GM21381 (cell line): ENCODE measurements around the gene GNPTAB.

Source experiments
- ATAC-seq: cut with Tn5 transposase; IDR thresholded peaks from one replicate; pipeline ENCODE4 v1.9.1; 2021; ENCODE audit warnings: mild to moderate bottlenecking, moderate library complexity; ENCODE audit not compliant: unreplicated experiment

Gene GNPTAB

GRCh38 chr12:101775816-101776215 lies 54.9 kb downstream of the GNPTAB start:
- ATAC-seq = no peak

DNA sequence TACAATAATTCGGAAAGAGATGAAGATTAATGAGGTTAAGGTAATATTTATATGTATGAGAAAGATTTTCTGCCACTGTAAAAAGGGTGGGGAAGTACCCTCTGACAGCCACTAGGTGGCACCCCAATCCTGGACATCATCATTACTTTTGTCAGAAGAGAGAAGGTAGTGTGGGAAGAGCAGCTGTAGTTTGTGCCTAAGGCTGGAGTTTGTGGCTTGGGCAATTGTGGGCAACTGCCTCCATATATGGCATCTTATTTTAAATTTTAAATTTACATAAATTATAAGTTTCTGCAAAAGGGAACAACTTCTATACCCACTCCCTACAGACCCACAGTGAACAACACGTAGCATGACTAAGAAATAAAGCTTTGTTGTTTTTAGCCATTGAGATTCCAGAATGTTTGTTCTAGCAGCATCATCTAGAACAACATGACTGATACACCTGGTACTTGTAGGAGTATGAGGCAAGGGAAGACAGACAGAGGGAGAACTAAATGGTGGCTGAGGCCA lies 57.1 kb downstream of the GNPTAB start:
- ATAC-seq = peak; percentile 87

DNA sequence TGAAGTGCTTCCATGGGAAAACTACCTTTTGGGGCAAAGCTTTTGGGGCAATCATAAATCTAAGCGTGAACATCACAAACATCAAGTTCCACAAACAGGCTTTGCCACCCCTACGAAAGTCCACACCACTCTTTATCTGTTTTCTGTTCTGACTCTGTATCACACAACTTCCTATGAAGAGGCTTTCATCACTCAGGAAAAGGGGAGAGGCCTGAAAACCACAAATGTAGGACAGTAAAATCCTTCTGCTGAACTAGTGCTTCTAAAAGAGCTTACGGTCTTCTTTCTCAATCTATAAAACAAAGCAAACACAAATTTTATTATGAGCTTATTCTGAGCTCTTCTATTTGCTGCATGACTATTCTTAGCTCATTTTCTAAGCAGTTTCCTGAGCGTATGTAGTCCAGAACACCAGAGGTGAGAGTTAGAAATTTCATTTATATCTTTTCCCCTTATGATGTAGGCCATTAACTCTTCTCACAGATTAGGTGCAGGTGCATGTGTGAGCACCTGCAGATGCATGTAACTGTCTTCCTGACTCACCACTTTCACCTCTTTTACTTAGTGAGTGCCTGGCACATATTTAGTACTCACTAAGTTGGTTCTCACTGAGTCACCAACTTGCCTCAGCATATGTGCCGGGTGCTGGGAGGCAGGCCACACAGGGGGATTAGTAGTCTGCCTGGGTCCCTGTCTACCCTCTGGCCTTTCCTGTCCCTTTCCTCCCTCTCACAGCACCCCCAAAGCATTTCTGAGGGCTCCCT lies 58.6 kb downstream of the GNPTAB start:
- ATAC-seq = no peak

DNA sequence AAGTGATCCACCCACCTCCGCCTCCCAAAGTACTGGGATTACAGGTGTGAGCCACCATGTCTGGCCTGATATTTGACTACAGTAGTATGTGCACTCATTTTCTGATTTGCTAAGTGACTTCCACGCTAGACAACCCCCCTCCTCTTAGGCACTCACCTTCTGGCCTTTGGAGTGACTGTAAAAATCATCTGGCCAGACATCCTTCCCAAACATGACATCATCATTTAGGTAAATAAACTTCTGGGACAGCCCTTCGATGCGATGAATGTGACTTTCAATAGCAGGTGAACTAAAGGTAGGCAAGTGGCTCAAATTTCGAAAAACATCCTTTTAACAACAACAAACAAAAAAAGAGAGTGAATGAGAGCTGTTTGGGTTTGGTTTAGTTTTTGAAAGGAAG lies 60.9 kb downstream of the GNPTAB start:
- ATAC-seq = no peak

- ATAC-seq = no peak
Measured at GRCh38 chr12:101768781-101769180, 62.0 kb downstream of the GNPTAB start.

DNA sequence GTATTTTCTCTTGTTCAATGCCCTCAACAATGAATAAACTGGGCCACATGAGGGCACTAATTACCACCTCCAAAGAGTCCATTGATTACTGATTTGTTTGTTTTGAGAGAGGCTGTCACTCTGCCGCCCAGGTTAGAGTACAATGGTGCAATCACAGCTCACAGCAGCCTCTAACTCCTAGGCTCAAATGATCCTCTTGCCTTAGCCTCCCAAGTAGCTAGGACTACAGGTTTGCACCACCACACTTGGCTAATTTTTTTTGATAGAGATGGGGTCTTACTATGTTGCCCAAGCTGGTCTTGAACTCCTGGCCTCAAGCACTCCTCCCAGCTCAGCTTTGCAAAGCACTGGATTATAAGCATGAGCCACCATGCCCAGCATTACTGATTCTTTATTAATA lies 63.2 kb downstream of the GNPTAB start:
- no peak for ATAC-seq

DNA sequence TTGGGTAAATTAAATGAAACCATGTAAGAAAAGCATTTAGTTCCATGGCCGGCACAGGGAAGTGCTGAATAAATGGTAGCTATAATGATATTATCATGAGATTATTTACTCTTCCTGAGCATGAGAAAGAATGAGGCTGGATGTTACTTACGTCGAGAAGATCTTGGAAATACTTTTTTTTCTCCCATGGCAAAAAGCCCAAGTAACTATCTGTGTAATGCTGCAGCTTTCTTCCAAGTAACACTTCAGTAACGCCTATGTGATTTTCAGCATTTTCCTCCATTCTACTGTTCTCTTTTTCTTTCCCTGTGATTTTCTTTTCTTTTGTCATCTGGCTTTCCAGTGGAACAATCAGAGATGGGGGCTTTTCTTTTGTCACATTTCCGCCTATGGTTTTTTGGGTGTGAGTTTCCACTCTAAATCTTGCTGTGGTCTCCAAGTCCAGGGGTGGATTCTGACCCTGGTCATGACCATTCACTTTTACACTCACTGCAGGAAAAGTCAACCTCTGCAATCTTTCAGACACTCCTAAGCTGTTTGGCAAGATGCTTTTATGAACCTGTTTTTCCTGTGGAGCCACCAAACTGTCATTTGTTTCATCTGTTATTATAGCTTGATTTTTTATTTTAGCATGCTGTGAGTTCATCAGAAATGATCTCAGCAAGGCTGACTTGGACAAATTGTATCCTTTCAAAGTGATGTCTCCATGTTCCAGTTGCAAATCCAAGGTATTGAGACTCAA lies 66.5 kb downstream of the GNPTAB start:
- ATAC-seq = no peak

GRCh38 chr12:101763246-101763931 lies 67.4 kb downstream of the GNPTAB start:
- no peak for ATAC-seq

DNA sequence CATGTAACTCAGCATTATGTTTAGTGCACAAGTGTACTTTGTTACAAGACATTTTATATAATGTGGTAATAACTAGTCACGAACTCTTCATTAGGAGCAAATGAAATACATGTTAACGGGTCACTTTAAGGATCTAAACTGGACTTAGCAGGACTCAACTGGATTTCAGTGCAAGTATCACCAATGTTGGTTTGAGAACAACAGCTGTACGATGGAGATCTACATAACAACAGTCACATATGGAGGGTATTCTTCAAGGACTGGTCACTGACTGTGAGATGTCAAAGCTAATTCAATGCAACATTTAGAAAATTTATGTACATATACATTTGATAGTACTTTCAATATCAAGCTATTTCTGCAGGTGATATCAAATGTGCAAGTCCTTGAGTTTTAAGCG lies 69.0 kb downstream of the GNPTAB start:
- no peak for ATAC-seq

DNA sequence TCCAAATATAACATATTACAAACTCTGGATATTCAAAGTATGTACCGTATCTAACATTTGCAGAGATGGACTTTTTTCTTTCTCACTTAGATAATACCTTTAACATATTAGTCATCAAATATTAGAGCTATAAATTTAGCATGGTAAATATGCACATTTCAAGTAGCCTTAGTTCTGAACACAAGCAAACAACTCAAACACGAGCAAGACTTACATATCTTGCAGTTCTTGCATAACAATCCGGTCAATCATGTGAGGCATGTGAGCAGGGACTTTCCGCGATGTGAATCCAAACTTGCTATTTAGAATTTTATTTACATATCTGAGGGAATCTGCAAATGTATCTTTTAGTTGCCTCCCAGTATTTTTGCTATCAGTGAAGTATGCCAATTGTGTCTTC lies 69.4 kb downstream of the GNPTAB start:
- no peak for ATAC-seq

DNA sequence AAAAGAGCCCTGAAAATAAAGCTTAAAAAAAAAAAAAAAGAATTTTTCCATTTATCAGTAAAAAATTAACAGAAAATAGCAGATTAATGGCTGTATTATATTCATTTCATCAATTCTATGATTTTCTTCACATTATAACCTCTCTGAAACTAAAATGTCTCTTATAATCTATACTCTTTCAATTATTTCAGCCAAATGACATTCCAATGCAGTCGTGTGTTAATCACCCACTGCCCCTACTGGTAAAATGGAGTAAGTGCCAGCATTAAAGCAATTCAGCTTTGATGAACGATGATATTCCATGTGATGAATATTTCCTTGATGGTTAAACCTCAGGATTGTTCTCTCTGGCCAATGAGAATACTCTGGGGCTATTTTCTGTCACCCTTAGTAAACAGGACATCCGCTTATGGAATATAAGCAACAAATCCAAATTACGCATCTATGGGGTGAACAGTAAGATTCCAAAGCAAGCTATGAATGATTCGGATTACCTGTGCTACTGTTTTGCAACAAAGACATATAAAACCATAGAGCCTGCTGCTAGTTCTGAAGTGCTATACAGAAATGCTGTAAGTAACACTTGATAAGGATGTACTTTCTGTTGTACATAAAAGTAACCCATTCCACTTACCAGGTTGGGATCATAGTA lies 71.2 kb downstream of the GNPTAB start:
- peak; percentile 57 for ATAC-seq

DNA sequence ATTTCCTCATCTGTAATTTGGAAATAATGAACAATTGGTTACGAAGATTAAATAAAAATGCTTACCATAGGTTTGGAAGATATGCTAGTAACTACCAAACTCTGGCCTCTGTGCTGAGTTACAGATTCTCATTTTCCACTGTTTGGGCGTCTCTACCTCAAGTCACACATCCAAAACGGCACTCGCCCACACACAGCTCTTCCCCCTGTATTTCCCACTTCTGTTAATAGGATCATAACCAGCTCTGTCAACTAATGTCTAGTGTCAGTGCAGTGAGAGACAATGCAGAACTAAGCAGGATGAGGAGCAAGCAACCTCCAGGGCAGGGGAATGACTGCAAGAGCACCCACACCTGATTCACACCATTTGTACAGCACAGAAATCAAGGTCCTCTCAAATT lies 80.6 kb downstream of the GNPTAB start:
- ATAC-seq = no peak

DNA sequence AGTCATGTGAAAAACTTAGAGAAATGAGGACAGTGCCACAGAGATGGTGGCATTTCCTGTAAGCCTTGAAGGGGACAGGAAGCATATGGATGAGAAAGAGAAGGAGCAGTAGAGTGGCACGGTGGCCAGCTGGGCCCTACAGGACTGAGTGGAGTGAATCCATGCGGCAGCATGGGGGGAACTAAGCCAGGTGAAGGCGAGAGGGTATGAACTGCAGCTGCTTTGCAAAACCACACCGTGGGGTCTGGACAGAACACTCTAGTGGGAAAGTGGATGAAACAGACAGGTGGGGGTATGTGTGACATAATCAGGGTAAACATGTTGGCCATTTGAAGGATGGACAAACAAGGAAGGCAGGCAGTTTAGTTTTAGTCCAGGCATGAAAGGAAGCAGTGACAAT lies 81.1 kb downstream of the GNPTAB start:
- ATAC-seq = no peak

DNA sequence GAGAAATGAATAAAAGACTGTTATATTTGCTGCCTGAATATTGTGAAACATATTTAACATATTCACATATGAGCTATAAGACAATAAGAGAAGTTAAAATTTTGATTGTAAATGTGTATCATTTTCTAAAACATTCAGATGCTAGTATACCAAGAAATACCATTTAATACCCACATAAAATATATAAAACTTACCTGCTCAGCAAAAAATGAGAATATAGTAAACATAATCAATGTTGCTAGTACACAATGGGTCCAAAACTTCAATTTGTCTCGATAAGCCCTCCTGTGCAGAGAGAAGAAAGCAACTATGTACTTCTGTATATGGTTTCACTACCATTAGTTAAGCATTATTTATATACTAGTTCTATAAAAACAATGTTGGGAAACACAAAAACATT lies 81.9 kb downstream of the GNPTAB start:
- ATAC-seq = no peak

GRCh38 chr12:101747697-101748096 lies 83.1 kb downstream of the GNPTAB start:
- no peak for ATAC-seq

DNA sequence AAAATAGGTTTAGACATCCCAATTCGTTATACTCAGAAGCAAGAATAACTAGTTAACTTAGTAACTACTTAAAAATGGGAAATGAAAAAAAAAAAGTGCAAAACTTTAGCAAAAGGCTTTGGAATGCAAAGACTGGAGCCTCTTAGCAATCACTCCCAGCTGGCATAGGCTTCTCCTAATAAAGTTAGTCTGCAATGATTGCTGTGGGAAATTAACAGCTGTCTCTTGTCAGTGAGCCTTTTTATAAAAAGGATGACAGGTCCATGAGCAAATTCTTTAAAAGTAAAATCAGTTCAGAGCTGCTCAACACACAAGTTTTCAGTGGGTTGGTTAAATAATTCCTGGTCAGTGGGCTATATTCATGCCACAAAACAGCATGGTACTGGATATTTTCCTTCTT lies 84.1 kb downstream of the GNPTAB start:
- no peak for ATAC-seq

DNA sequence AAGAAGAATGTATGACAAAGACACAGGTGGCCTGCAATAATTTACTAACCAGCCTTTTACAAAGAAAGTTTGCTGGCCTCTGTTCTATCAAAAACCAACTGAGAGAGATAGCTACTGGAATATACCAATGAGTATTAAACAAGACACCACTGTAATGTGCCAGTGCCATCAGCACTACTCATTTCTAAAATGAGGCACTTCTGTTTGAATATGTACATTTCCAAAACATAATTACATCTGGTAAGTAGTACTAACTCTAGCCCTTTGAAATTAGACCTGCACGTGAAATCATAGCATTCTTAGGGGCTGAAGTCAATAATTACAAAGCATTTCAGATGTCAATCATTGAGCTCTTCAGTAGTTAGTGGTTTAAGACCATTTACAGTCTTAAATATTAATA lies 84.6 kb downstream of the GNPTAB start:
- no peak for ATAC-seq

- ATAC-seq = no peak
Measured at GRCh38 chr12:101745481-101745880, 85.3 kb downstream of the GNPTAB start.

- peak; percentile 92 for ATAC-seq
Measured at GRCh38 chr12:101743724-101744472, 86.9 kb downstream of the GNPTAB start.

- ATAC-seq = peak; percentile 2
Measured at GRCh38 chr12:101743242-101743641, 87.5 kb downstream of the GNPTAB start.
